Esophagus muscularis mucosa (tissue), 4 donors: ENCODE data around the gene SLC24A4. TPM values are rescaled to one million over a fixed set of nuclear protein-coding genes. Genes with fewer than 3 reads are reported as not detected.

Experiments used
- DNase-seq: peaks from one replicate; pipeline ENCODE4 v3.0.0-alpha.2; 2017; ENCODE audit errors: extremely low spot score
- H3K27ac ChIP-seq, 4 donors: fragments of 200-600 bp; sonication (generic); replicated peaks in 1 of 4; 1 replicate in 3 of 4; 2 replicates in 1 of 4; pipeline ENCODE4 v1.5.1; 2016 to 2019; ENCODE audit warnings: mild to moderate bottlenecking in 1 of 4
- H3K27me3 ChIP-seq, 4 donors: fragments of 200-600 bp; sonication (generic); one replicate each; pipeline versions ENCODE4 v1.5.1 to v1.6.0; 2016 to 2019
- H3K36me3 ChIP-seq, 4 donors: fragments of 200-600 bp; sonication (generic); one replicate each; pipeline ENCODE4 v1.5.1; 2016 to 2019
- H3K4me1 ChIP-seq, 4 donors: fragments of 200-600 bp; sonication (generic); one replicate each; pipeline ENCODE4 v1.5.1; 2016 to 2019
- H3K4me3 ChIP-seq, 4 donors: fragments of 200-600 bp; sonication (generic); 1 replicate in 2 of 4; 2 replicates in 2 of 4; pipeline ENCODE4 v1.5.1; 2016 to 2019; ENCODE audit warnings: mild to moderate bottlenecking in 4 of 4, moderate library complexity in 1 of 4
- H3K9me3 ChIP-seq, 4 donors: fragments of 200-600 bp; sonication (generic); 1 replicate in 3 of 4; 2 replicates in 1 of 4; pipeline ENCODE4 v1.5.1; 2016 to 2019
- CTCF ChIP-seq, 3 experiments: fragments of 200-600 bp in 2 of 3; fragments of 450-650 bp in 1 of 3; sonication (generic) in 2 of 3; IDR thresholded peaks; one replicate each; pipeline ENCODE4 v1.5.1; 2017 to 2019; ENCODE audit warnings: antibody characterized with exemption in 3 of 3, mild to moderate bottlenecking in 2 of 3, moderate library complexity in 1 of 3
- EP300 ChIP-seq: sonication (generic); formaldehyde crosslinking; IDR thresholded peaks from one replicate; pipeline ENCODE4 v1.6.1; 2017; ENCODE audit warnings: antibody characterized with exemption
- POLR2A ChIP-seq: fragments of 450-650 bp; IDR thresholded peaks from one replicate; pipeline ENCODE4 v1.6.1; 2017; ENCODE audit warnings: antibody characterized with exemption, moderate library complexity, mild to moderate bottlenecking, low read depth
- POLR2AphosphoS5 ChIP-seq, 2 donors: sonication (generic); formaldehyde crosslinking; IDR thresholded peaks; one replicate each; pipeline ENCODE4 v1.6.1; 2017; ENCODE audit warnings: antibody characterized with exemption in 2 of 2
- WGBS: methylation state at CpG from one replicate; pipeline ENCODE4 v1.1.5; 2018; 5-methylcytosine and 5-hydroxymethylcytosine counted together
- intact Hi-C: fragments of 100-400 bp; cut with DNase I; formaldehyde crosslinking; loops from one replicate; pipeline ENCODE4 v1.15.1; 2023
- total RNA-seq, 4 donors: library from RNA; depleted of rRNA; stranded (reverse); fragments of >200 nt; gene quantifications; one replicate each; pipeline versions ENCODE4 v1.1.0 to v1.2.1, GENCODE V29; 2016

Gene SLC24A4
- total RNA-seq, 4 donors from 2014 or later, result 1.7 to 2.9 (median 2.1) TPM

DNA sequence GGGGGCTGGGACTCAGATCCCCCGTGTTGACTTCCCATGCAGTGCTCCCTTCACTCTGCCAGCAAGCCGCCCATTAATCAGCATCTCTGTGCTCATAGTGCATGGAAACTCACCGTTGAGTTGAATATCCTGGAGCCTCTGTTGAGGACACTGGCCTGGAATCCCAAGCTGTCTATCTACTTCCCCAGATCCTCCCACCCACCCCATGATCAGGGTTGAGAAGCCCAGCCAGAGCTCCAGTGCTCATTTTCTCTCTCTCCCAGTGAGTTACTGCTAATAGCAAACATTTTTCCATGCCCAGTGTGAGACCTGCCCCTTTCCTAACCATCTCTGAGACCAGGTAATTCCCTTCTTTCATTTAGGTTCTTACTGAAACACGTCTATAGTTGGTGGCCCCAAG lies 88.2 kb downstream of the SLC24A4 start:
- intact Hi-C loops, result no loop called here
- H3K4me1 ChIP-seq, result peaks cover 10 to 16% (median 12%) of the 10 kb centered on the region in 4 donors
- no peak overlapping the region for H3K4me3 ChIP-seq
- no peak overlapping the region for H3K27ac ChIP-seq
- 70% methylated on average over 4 of the region's 4 CpGs for WGBS
- no peaks in the 10 kb centered on the region for H3K27me3 ChIP-seq
- TF ChIP-seq CTCF (IDR thresholded peaks at IDR 0.05) (no peak), EP300 (no peak), POLR2A (no peak), POLR2AphosphoS5 (IDR thresholded peaks at IDR 0.05) (no peak)
- no peak for DNase-seq
- no peaks in the 10 kb centered on the region for H3K9me3 ChIP-seq
- no peaks in the 10 kb centered on the region for H3K36me3 ChIP-seq

DNA sequence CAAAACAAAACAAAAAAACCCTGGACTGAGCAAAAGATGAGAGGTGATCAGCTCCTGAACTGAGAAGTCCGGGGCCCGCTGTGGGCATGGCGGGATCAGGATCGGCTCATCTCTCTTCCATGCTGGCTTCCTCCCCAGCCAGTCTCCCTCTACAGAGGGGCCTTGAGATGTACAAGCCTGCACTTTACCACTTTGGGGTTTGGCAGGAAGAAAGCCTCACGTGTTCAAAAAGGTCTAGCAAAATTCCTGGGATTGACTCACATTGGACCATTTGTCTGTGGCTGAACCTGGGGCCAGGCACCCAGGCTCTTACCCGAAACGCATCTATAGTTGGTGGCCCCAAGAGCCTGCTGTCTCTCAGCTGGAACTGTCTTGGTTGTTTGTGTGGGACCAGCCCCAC lies 89.0 kb downstream of the SLC24A4 start:
- DNase-seq, result no peak
- Histone ChIP-seq H3K4me1 (peaks cover 10 to 16% (median 12%) of the 10 kb centered on the region in 4 donors), H3K27me3 (no peaks in the 10 kb centered on the region), H3K9me3 (no peaks in the 10 kb centered on the region), H3K4me3 (no peak overlapping the region), H3K36me3 (no peaks in the 10 kb centered on the region), H3K27ac (no peak overlapping the region)
- intact Hi-C loops, result no loop called here
- TF ChIP-seq POLR2A, result no peak
- TF ChIP-seq CTCF (IDR thresholded peaks at IDR 0.05), result no peak
- no peak for TF ChIP-seq EP300
- TF ChIP-seq POLR2AphosphoS5 (IDR thresholded peaks at IDR 0.05), result no peak
- WGBS, result 71% methylated on average over 7 of the region's 7 CpGs

- Histone ChIP-seq H3K4me3 (no peak overlapping the region), H3K4me1 (peaks cover 10 to 15% (median 11%) of the 10 kb centered on the region in 4 donors), H3K9me3 (no peaks in the 10 kb centered on the region), H3K36me3 (no peaks in the 10 kb centered on the region), H3K27me3 (no peaks in the 10 kb centered on the region), H3K27ac (no peak overlapping the region)
- DNase-seq, result no peak
- 60% methylated on average over 10 of the region's 10 CpGs for WGBS
- TF ChIP-seq POLR2A (no peak), EP300 (no peak), POLR2AphosphoS5 (IDR thresholded peaks at IDR 0.05) (no peak), CTCF (IDR thresholded peaks at IDR 0.05) (no peak)
- intact Hi-C loops, result no loop called here
Observed at GRCh38 chr14:92412912-92413311, 89.9 kb downstream of the SLC24A4 start.

GRCh38 chr14:92413379-92413778 lies 90.4 kb downstream of the SLC24A4 start:
- WGBS, result 41% methylated on average over 7 of the region's 7 CpGs
- no peaks in the 10 kb centered on the region for H3K36me3 ChIP-seq
- H3K4me3 ChIP-seq, result no peak overlapping the region
- H3K27ac ChIP-seq, result no peak overlapping the region
- TF ChIP-seq POLR2AphosphoS5 (IDR thresholded peaks at IDR 0.05) (no peak), CTCF (IDR thresholded peaks at IDR 0.05) (no peak)
- no peaks in the 10 kb centered on the region for H3K9me3 ChIP-seq
- peaks cover 5 to 10% (median 7%) of the 10 kb centered on the region in 4 donors for H3K4me1 ChIP-seq
- no peaks in the 10 kb centered on the region for H3K27me3 ChIP-seq
- intact Hi-C loops, result no loop called here
- DNase-seq, result no peak

DNA sequence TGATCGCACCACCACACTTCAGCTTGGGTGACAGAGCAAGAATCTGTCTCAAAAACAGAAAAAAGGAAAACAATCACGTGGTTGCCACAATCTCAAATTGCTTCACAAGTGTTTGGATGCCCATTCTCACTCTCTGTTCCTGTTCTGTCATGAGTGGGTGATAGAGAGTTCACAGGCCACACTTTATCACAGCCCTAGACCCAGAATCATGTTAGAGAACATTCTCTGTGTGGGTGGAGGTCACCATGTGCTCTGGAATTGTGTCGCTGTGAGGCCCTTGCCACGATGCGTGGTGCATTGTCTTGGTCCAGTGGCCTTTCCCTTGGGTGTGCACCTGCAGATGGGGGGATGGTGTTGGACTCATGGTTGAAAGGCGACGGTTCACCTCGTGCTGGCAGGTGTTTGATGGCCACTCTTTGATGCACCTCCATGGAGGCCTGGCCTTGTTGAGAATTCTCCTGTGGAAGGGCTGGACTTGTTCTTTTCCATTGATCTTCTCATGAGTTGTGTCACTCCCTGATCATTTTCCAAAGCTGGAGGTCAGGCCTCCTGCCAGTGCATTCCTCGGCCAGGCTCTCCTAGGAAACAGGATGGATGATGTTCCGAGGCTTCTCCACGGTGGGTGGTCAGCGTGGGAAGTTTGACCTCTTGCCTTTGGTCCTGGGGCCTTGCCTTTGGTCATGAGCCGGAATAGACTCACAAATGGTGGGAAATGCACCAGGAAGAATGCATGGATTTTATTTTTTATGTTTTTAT lies 91.9 kb downstream of the SLC24A4 start:
- intact Hi-C loops, result no loop called here
- Histone ChIP-seq H3K27me3 (no peaks in the 10 kb centered on the region), H3K36me3 (no peaks in the 10 kb centered on the region), H3K9me3 (no peaks in the 10 kb centered on the region), H3K27ac (no peak overlapping the region), H3K4me3 (no peak overlapping the region), H3K4me1 (no peaks in the 10 kb centered on the region)
- TF ChIP-seq POLR2A (no peak), POLR2AphosphoS5 (IDR thresholded peaks at IDR 0.05) (no peak), CTCF (IDR thresholded peaks at IDR 0.05) (no peak), EP300 (no peak)
- DNase-seq, result no peak
- WGBS, result 87% methylated on average over 13 of the region's 13 CpGs
